ENCODE data around the gene KDM3A.

Gene KDM3A

GRCh38 chr2:86426271-86426670 is 14.9 kb upstream of the KDM3A start:
- H3K27ac ChIP-seq = no peak overlapping the region
- no peak overlapping the region for H3K4me3 ChIP-seq
- H3K4me2 ChIP-seq = no peak overlapping the region
- no peaks in the 10 kb centered on the region for H3K4me1 ChIP-seq
- no peaks in the 10 kb centered on the region for H4K20me1 ChIP-seq
- H3K9me3 ChIP-seq (replicated peaks in 1 of 11) = peaks cover 14 to 34% (median 30%) of the 10 kb centered on the region in 11 experiments; a peak in 21 of 22 replicates
- H3K36me3 ChIP-seq = no peaks in the 10 kb centered on the region
- no peak overlapping the region for H3K9ac ChIP-seq
- no peak for TF ChIP-seq Cebpa-rat (IDR thresholded peaks at IDR 0.05)
- no peaks in the 10 kb centered on the region for H3K27me3 ChIP-seq

GRCh38 chr2:86429335-86429734 is 11.8 kb upstream of the KDM3A start:
- Histone ChIP-seq H3K27ac (no peak overlapping the region), H3K9ac (no peak overlapping the region), H3K9me3 (replicated peaks in 1 of 11) (peaks cover 14 to 25% (median 20%) of the 10 kb centered on the region in 11 experiments; a peak in 21 of 22 replicates), H3K4me2 (no peak overlapping the region), H3K36me3 (no peaks in the 10 kb centered on the region), H4K20me1 (no peaks in the 10 kb centered on the region), H3K27me3 (no peaks in the 10 kb centered on the region), H3K4me1 (peaks cover 0 to 16% (median 0%) of the 10 kb centered on the region in 10 experiments; a peak in 4 of 20 replicates), H3K4me3 (no peak overlapping the region)
- TF ChIP-seq Cebpa-rat (IDR thresholded peaks at IDR 0.05) = no peak

GRCh38 chr2:86430368-86430767 is 10.8 kb upstream of the KDM3A start:
- Histone ChIP-seq H3K36me3 (no peaks in the 10 kb centered on the region), H3K4me3 (no peak overlapping the region), H3K9me3 (replicated peaks in 1 of 11) (peaks cover 14 to 28% (median 22%) of the 10 kb centered on the region in 11 experiments; a peak in 21 of 22 replicates), H3K27ac (no peak overlapping the region), H3K4me1 (peaks cover 0 to 16% (median 0%) of the 10 kb centered on the region in 10 experiments; a peak in 4 of 20 replicates), H4K20me1 (no peaks in the 10 kb centered on the region), H3K9ac (no peak overlapping the region), H3K27me3 (no peaks in the 10 kb centered on the region), H3K4me2 (no peak overlapping the region)
- no peak for TF ChIP-seq Cebpa-rat (IDR thresholded peaks at IDR 0.05)

- no peak overlapping the region for H3K9ac ChIP-seq
- H3K9me3 ChIP-seq (replicated peaks in 1 of 11) = peaks cover 34 to 51% (median 43%) of the 10 kb centered on the region in 11 experiments
- H3K27me3 ChIP-seq = no peaks in the 10 kb centered on the region
- no peaks in the 10 kb centered on the region for H4K20me1 ChIP-seq
- TF ChIP-seq Cebpa-rat (IDR thresholded peaks at IDR 0.05) = no peak
- no peak overlapping the region for H3K27ac ChIP-seq
- no peaks in the 10 kb centered on the region for H3K36me3 ChIP-seq
- H3K4me1 ChIP-seq = peaks cover 0 to 16% (median 0%) of the 10 kb centered on the region in 10 experiments; a peak in 4 of 20 replicates
- no peak overlapping the region for H3K4me3 ChIP-seq
- H3K4me2 ChIP-seq = peak overlapping the region in 2 of 11 experiments; percentile 35 to 48; a peak in 3 of 22 replicates
Observed at GRCh38 chr2:86433137-86433536, 8.0 kb upstream of the KDM3A start.

- no peak overlapping the region for H3K27ac ChIP-seq
- peaks cover 36 to 56% (median 45%) of the 10 kb centered on the region in 11 experiments for H3K9me3 ChIP-seq (replicated peaks in 1 of 11)
- TF ChIP-seq Cebpa-rat (IDR thresholded peaks at IDR 0.05) = no peak
- no peak overlapping the region for H3K9ac ChIP-seq
- H3K27me3 ChIP-seq = no peaks in the 10 kb centered on the region
- no peak overlapping the region for H3K4me3 ChIP-seq
- H3K4me1 ChIP-seq = peaks cover 0 to 16% (median 0%) of the 10 kb centered on the region in 10 experiments; a peak in 4 of 20 replicates
- H3K36me3 ChIP-seq = no peaks in the 10 kb centered on the region
- H3K4me2 ChIP-seq = no peak overlapping the region
- no peaks in the 10 kb centered on the region for H4K20me1 ChIP-seq
Observed at GRCh38 chr2:86434290-86434689, 6.9 kb upstream of the KDM3A start.

- Histone ChIP-seq H3K27me3 (no peaks in the 10 kb centered on the region), H3K27ac (no peak overlapping the region), H3K36me3 (no peaks in the 10 kb centered on the region; a peak in 1 of 22 replicates), H3K4me1 (peaks cover 0 to 16% (median 0%) of the 10 kb centered on the region in 10 experiments; a peak in 4 of 20 replicates), H4K20me1 (no peaks in the 10 kb centered on the region), H3K4me2 (no peak overlapping the region), H3K4me3 (no peak overlapping the region), H3K9ac (no peak overlapping the region), H3K9me3 (replicated peaks in 1 of 11) (peaks cover 40 to 55% (median 45%) of the 10 kb centered on the region in 11 experiments)
- TF ChIP-seq Cebpa-rat (IDR thresholded peaks at IDR 0.05) = no peak
Observed at GRCh38 chr2:86435531-86435930, 5.6 kb upstream of the KDM3A start.

GRCh38 chr2:86436328-86436727 is 4.8 kb upstream of the KDM3A start:
- H3K4me3 ChIP-seq = no peak overlapping the region
- H3K9ac ChIP-seq = no peak overlapping the region
- H3K36me3 ChIP-seq = no peaks in the 10 kb centered on the region; a peak in 1 of 22 replicates
- no peak for TF ChIP-seq Cebpa-rat (IDR thresholded peaks at IDR 0.05)
- peaks cover 39 to 53% (median 43%) of the 10 kb centered on the region in 11 experiments for H3K9me3 ChIP-seq (replicated peaks in 1 of 11)
- H3K4me2 ChIP-seq = no peak overlapping the region
- no peaks in the 10 kb centered on the region for H4K20me1 ChIP-seq
- no peaks in the 10 kb centered on the region for H3K27me3 ChIP-seq
- no peak overlapping the region for H3K27ac ChIP-seq
- H3K4me1 ChIP-seq = peaks cover 0 to 16% (median 0%) of the 10 kb centered on the region in 10 experiments; a peak in 4 of 20 replicates

- Histone ChIP-seq H3K4me3 (peak overlapping the region in 8 of 10 experiments; percentile 1 to 81 (median 33); a peak in 7 of 20 replicates), H3K9ac (peak overlapping the region in 7 of 11 experiments; percentile 92 to 99 (median 95); a peak in 10 of 22 replicates), H3K9me3 (replicated peaks in 1 of 11) (peaks cover 34 to 49% (median 42%) of the 10 kb centered on the region in 11 experiments), H3K4me1 (peaks cover 15 to 27% (median 19%) of the 10 kb centered on the region in 10 experiments), H3K27me3 (no peaks in the 10 kb centered on the region), H3K27ac (peak overlapping the region; percentile 91 to 99 (median 97); a peak in 21 of 22 replicates), H3K4me2 (peak overlapping the region in 1 of 11 experiments; percentile 58; a peak in 3 of 22 replicates), H4K20me1 (peaks cover 10 to 30% (median 25%) of the 10 kb centered on the region in 11 experiments; a peak in 14 of 22 replicates), H3K36me3 (peaks cover 11 to 23% (median 18%) of the 10 kb centered on the region in 11 experiments; a peak in 20 of 22 replicates)
- TF ChIP-seq Cebpa-rat (IDR thresholded peaks at IDR 0.05) = no peak
Observed at GRCh38 chr2:86439879-86440630, 1.1 kb upstream of the KDM3A start.

- Histone ChIP-seq H3K4me1 (peaks cover 15 to 36% (median 21%) of the 10 kb centered on the region in 10 experiments), H3K36me3 (peaks cover 24 to 37% (median 32%) of the 10 kb centered on the region in 11 experiments), H3K27me3 (no peaks in the 10 kb centered on the region), H4K20me1 (peaks cover 10 to 44% (median 38%) of the 10 kb centered on the region in 11 experiments; a peak in 14 of 22 replicates), H3K9ac (peak overlapping the region; percentile 88 to 99 (median 94)), H3K4me3 (peak overlapping the region; percentile 68 to 82 (median 77)), H3K9me3 (replicated peaks in 1 of 11) (peaks cover 33 to 40% (median 39%) of the 10 kb centered on the region in 11 experiments), H3K27ac (peak overlapping the region; percentile 91 to 99 (median 97)), H3K4me2 (peak overlapping the region in 9 of 11 experiments; percentile 29 to 93 (median 45); a peak in 9 of 22 replicates)
- no peak for TF ChIP-seq Cebpa-rat (IDR thresholded peaks at IDR 0.05)
Observed at GRCh38 chr2:86441392-86441881, 266 bp downstream of the KDM3A start.
